CD4-positive, alpha-beta T cell treated with Interleukin-10 for 1 hour (primary cell): ENCODE data around the gene FLT1.

Source experiments
- DNase-seq: peaks from one replicate; pipeline ENCODE4 v3.0.0-alpha.2; 2020

FLT1 gene

GRCh38 chr13:28494778-28495537 is at the start of gene FLT1:
FLT1 (minus strand) TSS chr13:28495128; CDS start chr13:28494843, 285 bp downstream.
- peak; percentile 17 for DNase-seq

GRCh38 chr13:28544026-28544425 is 49.1 kb upstream of the FLT1 start:
- DNase-seq: no peak

- no peak for DNase-seq
Observed at GRCh38 chr13:28542804-28543203, 47.9 kb upstream of the FLT1 start.

- DNase-seq: no peak
Observed at GRCh38 chr13:28541966-28542365, 47.0 kb upstream of the FLT1 start.

GRCh38 chr13:28540612-28541011 is 45.7 kb upstream of the FLT1 start:
- no peak for DNase-seq

- no peak for DNase-seq
Observed at GRCh38 chr13:28539625-28540286, 44.8 kb upstream of the FLT1 start.

- DNase-seq: no peak
Observed at GRCh38 chr13:28538932-28539331, 44.0 kb upstream of the FLT1 start.

GRCh38 chr13:28537171-28537570 is 42.2 kb upstream of the FLT1 start:
- no peak for DNase-seq

- no peak for DNase-seq
Observed at GRCh38 chr13:28536371-28536770, 41.4 kb upstream of the FLT1 start.

- DNase-seq: no peak
Observed at GRCh38 chr13:28535734-28536133, 40.8 kb upstream of the FLT1 start.

- no peak for DNase-seq
Observed at GRCh38 chr13:28534801-28535200, 39.9 kb upstream of the FLT1 start.

GRCh38 chr13:28534210-28534609 is 39.3 kb upstream of the FLT1 start:
- DNase-seq: no peak

- DNase-seq: no peak
Observed at GRCh38 chr13:28533441-28534166, 38.7 kb upstream of the FLT1 start.

- DNase-seq: no peak
Observed at GRCh38 chr13:28533125-28533436, 38.2 kb upstream of the FLT1 start.

GRCh38 chr13:28532388-28533124 is 37.6 kb upstream of the FLT1 start:
- DNase-seq: no peak

GRCh38 chr13:28531845-28532387 is 37.0 kb upstream of the FLT1 start:
- no peak for DNase-seq

GRCh38 chr13:28531077-28531844 is 36.3 kb upstream of the FLT1 start:
- no peak for DNase-seq

GRCh38 chr13:28530729-28531076 is 35.8 kb upstream of the FLT1 start:
- DNase-seq: no peak

- no peak for DNase-seq
Observed at GRCh38 chr13:28529836-28530235, 34.9 kb upstream of the FLT1 start.

- DNase-seq: no peak
Observed at GRCh38 chr13:28528848-28529247, 33.9 kb upstream of the FLT1 start.

- no peak for DNase-seq
Observed at GRCh38 chr13:28528388-28528787, 33.5 kb upstream of the FLT1 start.

GRCh38 chr13:28527629-28528028 is 32.7 kb upstream of the FLT1 start:
- DNase-seq: peak; percentile 7
